ENCODE results near the gene TERB2. TPM values are rescaled to one million over a fixed set of nuclear protein-coding genes. Genes with fewer than 3 reads are reported as not detected.

Gene TERB2
- total RNA-seq, 1 donor from 2014 or later: not detected

DNA sequence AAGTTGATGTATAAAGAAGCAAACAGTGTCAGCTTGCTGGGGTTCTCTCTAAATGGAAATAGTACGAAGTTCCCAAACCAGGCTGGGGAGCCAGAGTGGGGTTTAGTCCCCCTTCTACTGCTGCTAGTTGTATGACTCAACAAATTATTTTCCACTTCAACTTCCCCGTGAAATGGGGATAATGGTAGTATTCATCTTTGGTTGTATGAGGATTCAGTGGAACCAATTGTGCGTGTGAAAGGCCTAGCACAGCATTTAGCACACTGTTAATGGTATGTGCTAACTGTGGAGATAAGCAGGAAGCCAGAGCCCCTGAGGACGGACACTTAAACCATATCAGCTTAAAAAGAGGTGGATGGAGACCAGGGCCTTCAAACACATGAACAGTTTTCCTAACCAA, 70.7 kb downstream of the TERB2 start:
- Mint-ChIP-seq H3K4me3 (ENCODE audit: unreplicated experiment) (no peak overlapping the region), H3K36me3 (ENCODE audit: low read depth) (peaks cover 3% of the 10 kb centered on the region), H3K4me1 (ENCODE audit: low read depth) (peaks cover 9% of the 10 kb centered on the region), H3K9me3 (ENCODE audit: low read depth) (no peaks in the 10 kb centered on the region), H3K27me3 (ENCODE audit: low read depth) (no peaks in the 10 kb centered on the region), H3K27ac (ENCODE audit: unreplicated experiment) (no peak overlapping the region)
- TF ChIP-seq, protein P1, sequence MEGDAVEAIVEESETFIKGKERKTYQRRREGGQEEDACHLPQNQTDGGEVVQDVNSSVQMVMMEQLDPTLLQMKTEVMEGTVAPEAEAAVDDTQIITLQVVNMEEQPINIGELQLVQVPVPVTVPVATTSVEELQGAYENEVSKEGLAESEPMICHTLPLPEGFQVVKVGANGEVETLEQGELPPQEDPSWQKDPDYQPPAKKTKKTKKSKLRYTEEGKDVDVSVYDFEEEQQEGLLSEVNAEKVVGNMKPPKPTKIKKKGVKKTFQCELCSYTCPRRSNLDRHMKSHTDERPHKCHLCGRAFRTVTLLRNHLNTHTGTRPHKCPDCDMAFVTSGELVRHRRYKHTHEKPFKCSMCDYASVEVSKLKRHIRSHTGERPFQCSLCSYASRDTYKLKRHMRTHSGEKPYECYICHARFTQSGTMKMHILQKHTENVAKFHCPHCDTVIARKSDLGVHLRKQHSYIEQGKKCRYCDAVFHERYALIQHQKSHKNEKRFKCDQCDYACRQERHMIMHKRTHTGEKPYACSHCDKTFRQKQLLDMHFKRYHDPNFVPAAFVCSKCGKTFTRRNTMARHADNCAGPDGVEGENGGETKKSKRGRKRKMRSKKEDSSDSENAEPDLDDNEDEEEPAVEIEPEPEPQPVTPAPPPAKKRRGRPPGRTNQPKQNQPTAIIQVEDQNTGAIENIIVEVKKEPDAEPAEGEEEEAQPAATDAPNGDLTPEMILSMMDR (IDR thresholded peaks at IDR 0.05): no peak
- no peak for DNase-seq (ENCODE audit: low spot score)

Other genes starting within 250 kb of the TERB2 start
- gene PATL2, start 245.4 kb upstream of the TERB2 start, total RNA-seq: not detected in 3 replicates
- 496 to 595 TPM (median 582 TPM) in 3 replicates for gene B2M, start 245.2 kb upstream of the TERB2 start, total RNA-seq
- gene TRIM69, start 220.2 kb upstream of the TERB2 start, total RNA-seq: 9.7 to 16.6 TPM (median 12.9 TPM) in 3 replicates
- 10.6 to 12.6 TPM (median 10.7 TPM) in 3 replicates for gene SORD, start 66.5 kb downstream of the TERB2 start, total RNA-seq
- gene DUOX2, start 157.5 kb downstream of the TERB2 start, total RNA-seq: 0.05 TPM in 1 of 3 replicates, not detected in the others
- not detected in 3 replicates for gene DUOXA2, start 157.6 kb downstream of the TERB2 start, total RNA-seq
- 0.47 to 0.82 TPM (median 0.64 TPM) in 3 replicates for gene DUOXA1, start 173.2 kb downstream of the TERB2 start, total RNA-seq
- 0.21 TPM in 1 of 3 replicates, not detected in the others for gene DUOX1, start 173.3 kb downstream of the TERB2 start, total RNA-seq
- gene SHF, start 231.3 kb downstream of the TERB2 start, total RNA-seq: 4.9 to 7.0 TPM (median 5.1 TPM) in 3 replicates

Measured in chondrocyte (in vitro differentiated cells).